Hippocampal formation (tissue), 2 donors: ENCODE measurements around the gene PRRT1.
"Not testable (repeated sequence)": the region's sequence is repeated elsewhere in the genome, so short reads cannot be mapped to it uniquely, and the experiment has no call there.

ENCODE experiments used
- DNase-seq, 2 donors: peaks; one replicate each; lab custom pipeline; 2025; lab: John Stamatoyannopoulos, UW

The PRRT1 gene

DNA sequence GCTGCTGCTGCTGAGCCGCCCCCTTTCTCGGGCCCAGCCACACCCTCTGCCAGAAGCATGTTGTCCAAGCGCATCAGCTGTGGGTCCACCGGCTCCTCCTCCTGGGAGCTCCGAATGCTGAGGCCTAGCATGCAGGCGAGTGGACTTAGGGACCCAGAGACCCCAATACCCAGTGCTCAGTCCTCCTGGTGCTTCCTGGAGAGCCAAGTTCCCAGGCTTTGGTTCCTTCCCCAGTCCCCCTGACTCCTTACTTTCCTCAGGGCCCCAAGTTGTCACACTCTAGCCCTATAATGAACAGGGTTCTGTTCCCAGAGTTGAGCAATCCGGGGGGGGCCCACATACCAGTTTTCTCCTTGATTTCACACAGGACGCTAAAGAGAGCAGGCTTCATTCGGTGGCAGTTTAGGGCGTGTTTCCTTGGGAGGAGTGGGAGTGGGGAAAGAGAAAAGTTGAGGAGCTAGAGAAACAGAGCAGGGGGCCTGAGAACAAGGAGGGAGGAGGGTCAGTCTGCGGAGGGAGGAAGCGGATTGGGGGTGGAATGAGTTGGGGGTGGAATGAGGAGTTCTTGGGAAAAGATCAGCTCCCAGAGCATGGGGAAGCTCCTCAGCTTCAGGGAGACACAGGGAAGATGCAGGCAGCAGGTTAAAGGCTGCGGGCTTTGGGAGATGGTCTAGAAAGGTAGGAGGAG is 36.8 kb upstream of the PRRT1 start:
- DNase-seq: no peak

DNA sequence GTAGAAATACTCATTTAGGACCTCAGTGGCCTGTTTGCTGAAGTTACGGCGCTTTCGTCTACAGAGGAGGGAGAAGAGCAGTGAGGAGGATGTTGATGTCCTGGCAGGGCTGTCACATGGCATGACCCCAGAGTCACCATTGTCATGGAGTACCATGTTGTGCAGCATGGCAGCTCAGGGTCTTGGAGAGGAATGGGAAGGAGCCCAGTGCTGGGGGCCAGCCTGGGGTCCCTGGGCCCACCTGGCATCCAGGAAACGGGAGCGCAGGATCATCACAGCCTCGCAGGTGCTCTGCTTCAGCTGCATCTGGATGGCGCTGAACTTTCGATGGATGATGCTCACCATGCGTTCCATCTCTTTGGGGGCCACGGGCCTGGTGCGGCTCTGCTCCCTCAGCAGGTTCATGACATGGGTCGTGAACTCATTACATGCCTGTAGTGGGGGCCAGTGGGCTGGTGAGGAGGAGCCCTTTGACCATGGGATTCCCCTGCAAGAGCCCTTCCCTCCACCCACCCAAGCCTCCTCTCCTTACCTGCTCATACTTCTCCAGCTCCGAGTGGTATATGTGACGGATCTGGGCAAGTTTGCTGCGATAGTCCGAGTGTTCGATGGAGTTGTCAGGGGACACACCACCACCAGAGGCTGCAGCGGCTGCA is 36.1 kb upstream of the PRRT1 start:
- DNase-seq: not testable (repeated sequence)

- no peak for DNase-seq
Observed at GRCh38 chr6:32187009-32187709, 35.4 kb upstream of the PRRT1 start.

GRCh38 chr6:32186151-32186840 is 34.6 kb upstream of the PRRT1 start:
- DNase-seq: not testable (repeated sequence)

DNA sequence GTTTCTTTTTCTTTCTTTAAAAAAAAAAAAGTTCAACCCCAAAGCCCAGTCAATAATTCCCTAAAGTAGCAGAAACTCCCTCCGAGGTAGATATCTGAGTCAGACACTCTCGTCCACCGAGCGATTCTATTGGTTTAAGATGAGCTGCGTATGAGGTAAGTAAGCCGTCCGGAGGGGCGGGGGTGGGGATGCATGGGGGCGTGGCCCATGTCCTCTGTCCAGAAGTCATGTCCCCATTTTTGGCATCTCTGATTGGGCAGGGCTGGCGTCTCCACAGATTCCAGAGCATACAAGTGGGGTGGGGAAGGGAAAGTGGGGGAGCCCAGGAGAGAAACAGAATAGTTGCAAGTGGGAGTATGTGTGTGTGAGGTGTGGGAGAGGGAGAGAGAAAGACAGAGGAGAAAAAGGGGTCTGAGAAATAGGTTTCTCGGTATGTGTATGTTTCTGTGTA is 34.0 kb upstream of the PRRT1 start:
- not testable (repeated sequence) for DNase-seq

- no peak for DNase-seq
Observed at GRCh38 chr6:32184084-32184640, 32.4 kb upstream of the PRRT1 start, which contains the start of gene AGER. Gene AGER, minus strand, starts transcription at chr6:32184253. Its CDS starts 31 bp downstream, at chr6:32184222.

DNA sequence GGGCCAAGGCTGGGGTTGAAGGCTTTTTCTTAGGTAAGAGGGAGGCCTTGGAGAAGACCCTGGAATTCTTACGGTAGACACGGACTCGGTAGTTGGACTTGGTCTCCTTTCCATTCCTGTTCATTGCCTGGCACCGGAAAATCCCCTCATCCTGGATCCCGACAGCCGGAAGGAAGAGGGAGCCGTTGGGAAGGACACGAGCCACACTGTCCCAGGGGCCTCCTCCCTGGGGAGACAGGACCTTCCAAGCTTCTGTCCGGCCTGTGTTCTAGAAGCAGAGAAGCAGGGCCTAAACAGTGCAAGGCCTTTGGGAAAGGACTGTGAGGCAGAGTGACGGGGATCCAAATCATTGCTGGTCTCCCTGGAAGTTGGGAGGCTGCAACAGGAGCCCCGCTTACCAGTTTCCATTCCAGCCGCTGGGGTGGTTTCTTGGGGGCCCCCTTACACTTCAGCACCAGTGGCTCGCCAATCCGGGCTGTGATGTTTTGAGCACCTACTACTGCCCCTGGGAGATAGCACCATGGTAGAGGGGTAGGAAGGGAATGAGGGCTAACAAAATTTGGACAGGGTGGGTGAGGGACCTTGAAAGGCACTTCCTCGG is 31.8 kb upstream of the PRRT1 start:
- no peak for DNase-seq

DNA sequence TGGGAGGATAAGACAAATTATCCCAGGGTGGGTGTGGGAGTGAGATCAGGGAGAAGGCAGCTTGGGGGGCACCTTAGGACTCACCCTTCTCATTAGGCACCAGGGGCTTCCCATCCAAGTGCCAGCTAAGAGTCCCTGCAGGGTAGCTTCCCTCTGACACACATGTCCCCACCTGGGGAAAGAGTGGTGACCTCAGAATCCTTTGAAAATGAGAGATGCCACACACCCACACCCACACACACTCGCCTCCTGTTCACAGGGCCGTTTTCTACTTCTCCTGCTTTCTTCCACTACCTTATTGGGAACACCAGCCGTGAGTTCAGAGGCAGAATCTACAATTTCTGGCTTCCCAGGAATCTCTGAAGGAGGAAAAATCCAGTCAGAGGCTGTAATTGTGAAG is 31.3 kb upstream of the PRRT1 start:
- no peak for DNase-seq

DNA sequence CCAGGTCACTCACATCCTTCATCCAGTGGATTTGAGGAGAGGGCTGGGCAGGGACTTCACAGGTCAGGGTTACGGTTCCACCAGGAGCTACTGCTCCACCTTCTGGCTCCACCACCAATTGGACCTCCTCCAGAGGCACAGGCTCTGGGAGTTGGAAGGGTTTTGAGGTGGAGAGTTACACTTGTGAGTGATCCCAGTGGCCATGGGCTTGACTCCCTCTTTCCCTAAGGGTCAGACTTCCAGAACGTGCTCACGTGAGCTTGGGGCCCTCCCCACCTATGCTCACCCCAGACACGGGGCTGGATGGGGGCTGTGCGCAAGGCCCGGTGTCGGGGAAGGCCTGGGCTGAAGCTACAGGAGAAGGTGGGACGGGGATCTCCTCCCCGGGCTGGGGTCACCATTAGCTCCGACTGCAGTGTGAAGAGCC is 30.8 kb upstream of the PRRT1 start:
- DNase-seq: no peak

DNA sequence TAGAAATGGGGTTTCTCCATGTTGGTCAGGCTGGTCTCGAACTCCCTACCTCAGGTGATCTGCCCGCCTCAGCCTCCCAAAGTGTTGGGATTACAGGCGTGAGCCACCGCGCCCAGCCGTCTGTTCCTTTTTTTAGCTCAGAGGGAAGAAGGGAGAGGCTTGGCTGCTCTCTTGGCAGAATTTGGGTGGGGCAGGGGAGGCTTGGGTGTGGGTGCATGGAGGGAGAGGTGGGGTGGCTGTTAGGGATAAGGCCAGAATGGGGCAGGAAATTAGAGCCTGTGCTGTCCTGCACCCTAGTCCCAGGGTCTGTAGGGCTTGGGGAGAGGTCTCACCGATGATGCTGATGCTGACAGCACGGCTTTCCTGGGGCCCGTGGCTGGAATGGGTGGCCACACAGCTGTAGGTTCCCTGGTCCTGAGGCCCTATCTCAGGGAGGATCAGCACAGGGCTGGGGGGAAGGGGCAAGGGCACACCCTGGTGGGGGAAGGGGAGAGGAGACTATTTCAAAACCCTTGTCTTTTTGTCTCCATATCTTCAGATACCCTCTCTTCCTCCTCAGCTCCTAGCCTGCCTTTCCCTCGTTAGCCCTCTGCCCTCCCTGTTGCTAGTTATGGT is 30.3 kb upstream of the PRRT1 start:
- no peak for DNase-seq

GRCh38 chr6:32181148-32181702 is 29.5 kb upstream of the PRRT1 start:
- DNase-seq: no peak

DNA sequence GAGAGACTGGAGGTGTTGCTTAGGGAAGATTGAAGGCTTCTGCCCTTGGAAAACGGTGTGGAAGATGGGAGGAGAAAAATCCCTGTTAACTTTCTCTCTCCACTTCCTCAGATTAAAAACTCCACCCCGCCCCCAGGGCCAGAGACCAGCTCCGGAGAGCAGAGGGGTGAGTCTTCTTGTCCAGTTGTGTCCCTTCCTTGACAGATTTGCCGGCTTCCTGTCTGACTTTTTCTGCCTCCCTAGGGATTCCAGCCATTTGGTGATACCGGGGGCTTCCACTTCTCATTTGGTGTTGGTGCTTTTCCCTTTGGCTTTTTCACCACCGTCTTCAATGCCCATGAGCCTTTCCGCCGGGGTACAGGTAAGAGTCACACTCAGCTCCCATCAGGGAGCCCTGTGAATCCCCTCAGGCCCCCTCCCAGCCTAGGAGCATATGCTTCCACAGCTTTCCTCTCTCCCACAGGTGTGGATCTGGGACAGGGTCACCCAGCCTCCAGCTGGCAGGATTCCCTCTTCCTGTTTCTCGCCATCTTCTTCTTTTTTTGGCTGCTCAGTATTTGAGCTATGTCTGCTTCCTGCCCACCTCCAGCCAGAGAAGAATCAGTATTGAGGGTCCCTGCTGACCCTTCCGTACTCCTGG is 28.1 kb upstream of the PRRT1 start:
- no peak for DNase-seq

GRCh38 chr6:32178547-32179440 is 27.1 kb upstream of the PRRT1 start:
- DNase-seq: no peak

DNA sequence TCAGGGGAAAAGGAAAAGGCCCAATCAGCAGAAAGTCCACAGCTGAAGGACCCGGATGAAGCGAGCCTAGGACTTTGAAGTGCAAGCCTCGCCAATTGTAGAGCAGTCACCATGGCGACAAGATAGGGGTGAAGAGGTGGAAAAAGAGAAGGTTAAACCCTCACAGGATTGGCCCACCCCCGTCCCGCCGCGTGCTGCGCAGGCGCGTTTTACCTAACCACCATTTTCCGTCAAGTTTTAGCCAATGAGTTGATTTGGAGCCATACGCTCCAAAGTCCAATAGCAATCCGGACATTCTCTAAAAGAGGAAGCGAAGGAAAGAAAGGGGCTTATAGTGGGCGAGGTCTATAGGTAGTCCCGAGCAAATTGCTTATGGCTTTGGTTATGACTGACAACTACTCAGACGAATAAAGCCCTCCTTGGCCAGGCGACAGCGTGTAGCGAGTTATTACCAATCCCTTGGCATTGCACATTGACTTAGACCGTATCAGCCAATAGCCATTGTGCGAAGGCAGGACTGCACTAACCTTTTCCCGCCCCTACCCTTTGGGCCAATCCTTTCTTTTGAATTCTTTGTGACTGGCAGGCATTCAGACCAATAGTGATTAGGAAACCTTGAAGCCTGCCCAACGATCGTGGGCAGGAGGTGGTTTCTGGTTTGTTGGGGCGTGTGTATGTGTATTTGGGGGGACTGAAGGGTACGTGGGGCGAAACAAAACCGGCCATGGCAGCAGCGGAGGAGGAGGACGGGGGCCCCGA is 26.2 kb upstream of the PRRT1 start, which contains the start of gene RNF5:
RNF5 (plus strand) TSS at position 618 of the 759 bp plus-strand sequence; CDS start at position 725, 107 bp downstream.
- peak; percentile 98 to 100 for DNase-seq

GRCh38 chr6:32177183-32177787 is 25.5 kb upstream of the PRRT1 start:
- DNase-seq: no peak

GRCh38 chr6:32176476-32177182 is 24.9 kb upstream of the PRRT1 start:
- no peak for DNase-seq
